Lung (tissue), 13 donors: Measurements from ENCODE around the gene FGB. TPM values are rescaled to one million over a fixed set of nuclear protein-coding genes. Genes with fewer than 3 reads are reported as not detected.

Experiments
- ATAC-seq: fragments of 200-7000 bp; cut with Tn5 transposase; one replicate; pipeline ENCODE4 v1.9.1; 2020; ENCODE audit warnings: moderate number of reproducible peaks; ENCODE audit not compliant: insufficient read depth, low FRiP score
- DNase-seq, 3 donors: peaks; one replicate each; pipeline ENCODE4 v3.0.0-alpha.2; 2013 to 2017
- H3K27ac ChIP-seq, 2 donors: one replicate each; pipeline ENCODE4 v1.5.1; 2013; ENCODE audit warnings: mild to moderate bottlenecking in 2 of 2, moderate library complexity in 2 of 2, control low read depth in 1 of 2, inconsistent platforms in 1 of 2, low read depth in 1 of 2, low read length in 1 of 2
- H3K27me3 ChIP-seq, 3 donors: one replicate each; pipeline ENCODE4 v1.5.1; 2013; ENCODE audit warnings: low read length in 2 of 3; ENCODE audit not compliant: control insufficient read depth in 3 of 3, insufficient read depth in 3 of 3
- H3K36me3 ChIP-seq, 4 donors: one replicate each; pipeline ENCODE4 v1.5.1; 2013; ENCODE audit warnings: low read length in 4 of 4, mild to moderate bottlenecking in 1 of 4, moderate library complexity in 1 of 4; ENCODE audit not compliant: control insufficient read depth in 4 of 4, insufficient read depth in 4 of 4
- H3K4me1 ChIP-seq, 5 donors: one replicate each; pipeline ENCODE4 v1.5.1; 2013; ENCODE audit warnings: low read length in 5 of 5, mild to moderate bottlenecking in 2 of 5, moderate library complexity in 1 of 5; ENCODE audit not compliant: control insufficient read depth in 5 of 5, insufficient read depth in 5 of 5
- H3K4me3 ChIP-seq: one replicate; pipeline ENCODE4 v1.5.1; 2013; ENCODE audit warnings: mild to moderate bottlenecking, control low read depth, moderate library complexity
- H3K9ac ChIP-seq, 2 donors: one replicate each; pipeline ENCODE4 v1.5.1; 2013; ENCODE audit warnings: low read length in 2 of 2, control low read depth in 1 of 2; ENCODE audit not compliant: insufficient read depth in 1 of 2
- H3K9me3 ChIP-seq, 4 donors: one replicate each; pipeline ENCODE4 v1.5.1; 2013; ENCODE audit warnings: low read length in 3 of 4, mild to moderate bottlenecking in 1 of 4, moderate library complexity in 1 of 4; ENCODE audit not compliant: control insufficient read depth in 4 of 4, insufficient read depth in 3 of 4
- WGBS, 2 donors: extraction: QIAGEN DNeasy Blood & Tissue Kit; methylation state at CpG; one replicate each; pipeline ENCODE4 v1.1.7; 2013; 5-methylcytosine and 5-hydroxymethylcytosine counted together
- polyA plus RNA-seq, 2 donors: library from polyadenylated mRNA; stranded (reverse); fragments of 200-250 nt; gene quantifications; one replicate each; pipeline ENCODE4 v1.2.1, GENCODE V29; 2013
- small RNA-seq: library from RNA; depleted of rRNA; stranded (forward); fragments of <200 nt; gene quantifications from one replicate; pipeline ENCODE3, GENCODE V24; 2014; ENCODE audit warnings: low replicate concordance
- total RNA-seq, 2 donors: library from RNA; depleted of rRNA in 1 of 2; stranded (reverse); fragments of >200 nt in 1 of 2; gene quantifications; one replicate each; pipeline ENCODE4 v1.2.1, GENCODE V29; 2014 to 2021
- TF ChIP-seq, protein P1 (sequence below): IDR thresholded peaks from 2 replicates; pipeline ENCODE4 v1.5.1; 2012; ENCODE audit warnings: mild to moderate bottlenecking; ENCODE audit errors: control extremely low read depth, extremely low read depth
- donor health status: control.
- donor health status: control.
- donor health status: Bipolar disorder and iron deficiency.
- donor health status: healthy.
- donor health status: DM: yes; HTN: yes; CAD: no.

The FGB gene
- total and polyA plus RNA-seq, 4 donors, result 0.28 to 1.8 (median 0.34) TPM

- Histone ChIP-seq H3K36me3 (no peaks in the 10 kb centered on the region), H3K27me3 (peaks cover 0 to 5% (median 0%) of the 10 kb centered on the region in 3 donors), H3K27ac (no peak overlapping the region), H3K9ac (no peak overlapping the region), H3K4me1 (no peaks in the 10 kb centered on the region), H3K4me3 (no peak overlapping the region), H3K9me3 (peaks cover 0 to 2% (median 0%) of the 10 kb centered on the region in 4 donors)
- DNase-seq (no peak), ATAC-seq (no peak)
- WGBS, 2 donors, result 0 to 85% methylated on average over 1 of the region's 1 CpG
- TF ChIP-seq, protein P1, sequence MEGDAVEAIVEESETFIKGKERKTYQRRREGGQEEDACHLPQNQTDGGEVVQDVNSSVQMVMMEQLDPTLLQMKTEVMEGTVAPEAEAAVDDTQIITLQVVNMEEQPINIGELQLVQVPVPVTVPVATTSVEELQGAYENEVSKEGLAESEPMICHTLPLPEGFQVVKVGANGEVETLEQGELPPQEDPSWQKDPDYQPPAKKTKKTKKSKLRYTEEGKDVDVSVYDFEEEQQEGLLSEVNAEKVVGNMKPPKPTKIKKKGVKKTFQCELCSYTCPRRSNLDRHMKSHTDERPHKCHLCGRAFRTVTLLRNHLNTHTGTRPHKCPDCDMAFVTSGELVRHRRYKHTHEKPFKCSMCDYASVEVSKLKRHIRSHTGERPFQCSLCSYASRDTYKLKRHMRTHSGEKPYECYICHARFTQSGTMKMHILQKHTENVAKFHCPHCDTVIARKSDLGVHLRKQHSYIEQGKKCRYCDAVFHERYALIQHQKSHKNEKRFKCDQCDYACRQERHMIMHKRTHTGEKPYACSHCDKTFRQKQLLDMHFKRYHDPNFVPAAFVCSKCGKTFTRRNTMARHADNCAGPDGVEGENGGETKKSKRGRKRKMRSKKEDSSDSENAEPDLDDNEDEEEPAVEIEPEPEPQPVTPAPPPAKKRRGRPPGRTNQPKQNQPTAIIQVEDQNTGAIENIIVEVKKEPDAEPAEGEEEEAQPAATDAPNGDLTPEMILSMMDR, result no peak
These were observed 57.3 kb downstream of the FGB start for GRCh38 chr4:154620111-154620510.

Small RNA genes within 50 kb of the gene (small RNA-seq; reads per million reads assigned to genes)
- gene RNU6-1285P, result not detected

Other genes starting within 250 kb of the FGB start
- gene DCHS2, start 71.2 kb upstream of the FGB start, total RNA-seq, result 10 to 100 TPM in 1 of 2 donors, 1 to 10 TPM in 1; 1.0 to 13.4 TPM
- under 1 TPM; 0.02 to 0.05 TPM for gene DCHS2, start 71.2 kb upstream of the FGB start, polyA plus RNA-seq
- gene PLRG1, start 12.6 kb upstream of the FGB start, total RNA-seq, result 10 to 100 TPM; 61.4 to 62.6 TPM
- 10 to 100 TPM; 47.0 to 59.7 TPM for gene PLRG1, start 12.6 kb upstream of the FGB start, polyA plus RNA-seq
- gene FGA, start 27.7 kb downstream of the FGB start, total RNA-seq, result 10 to 100 TPM in 1 of 2 donors, 1 to 10 TPM in 1; 1.4 to 56.1 TPM
- 10 to 100 TPM; 13.1 to 17.3 TPM for gene FGA, start 27.7 kb downstream of the FGB start, polyA plus RNA-seq
- 100 to 1,000 TPM in 1 of 2 donors, under 1 TPM in 1; 0.91 to 172 TPM for gene FGG, start 49.6 kb downstream of the FGB start, total RNA-seq
- gene FGG, start 49.6 kb downstream of the FGB start, polyA plus RNA-seq, result 10 to 100 TPM; 32.8 to 33.2 TPM
- gene LRAT, start 181.0 kb downstream of the FGB start, total RNA-seq, result under 1 TPM; 0.37 to 0.58 TPM
- under 1 TPM; 0.13 to 0.63 TPM for gene LRAT, start 181.0 kb downstream of the FGB start, polyA plus RNA-seq
- not detected for gene RBM46, start 218.3 kb downstream of the FGB start, total RNA-seq
- gene RBM46, start 218.3 kb downstream of the FGB start, polyA plus RNA-seq, result under 1 TPM in 1 of 2 donors, not detected in 1; 0.06 TPM